ENCODE data around the gene TFAP2D.

Gene TFAP2D

GRCh38 chr6:50720623-50721022, 7.3 kb downstream of the TFAP2D start:
- DNase-seq (ENCODE audit: low spot score), result no peak

GRCh38 chr6:50721978-50722377, 8.7 kb downstream of the TFAP2D start:
- no peak for DNase-seq (ENCODE audit: low spot score)

- no peak for DNase-seq (ENCODE audit: low spot score)
These were observed 9.7 kb downstream of the TFAP2D start for GRCh38 chr6:50722829-50723554.

- no peak for DNase-seq (ENCODE audit: low spot score)
These were observed 11.2 kb downstream of the TFAP2D start for GRCh38 chr6:50724381-50725124.

GRCh38 chr6:50734488-50734887, 21.2 kb downstream of the TFAP2D start:
- DNase-seq (ENCODE audit: low spot score), result no peak

GRCh38 chr6:50742161-50742560, 28.8 kb downstream of the TFAP2D start:
- DNase-seq (ENCODE audit: low spot score), result no peak

- no peak for DNase-seq (ENCODE audit: low spot score)
These were observed 31.6 kb downstream of the TFAP2D start for GRCh38 chr6:50744976-50745375.

- no peak for DNase-seq (ENCODE audit: low spot score)
These were observed 49.5 kb downstream of the TFAP2D start for GRCh38 chr6:50762798-50763197.

- DNase-seq (ENCODE audit: low spot score), result no peak
These were observed 65.4 kb downstream of the TFAP2D start for GRCh38 chr6:50778696-50779095.

- DNase-seq (ENCODE audit: low spot score), result no peak
These were observed 67.1 kb downstream of the TFAP2D start for GRCh38 chr6:50780382-50780781.

- DNase-seq (ENCODE audit: low spot score), result no peak
These were observed 72.6 kb downstream of the TFAP2D start for GRCh38 chr6:50785921-50786320.

GRCh38 chr6:50791900-50792508, 78.7 kb downstream of the TFAP2D start:
- peak; percentile 66 for DNase-seq (ENCODE audit: low spot score)

GRCh38 chr6:50792771-50793170, 79.4 kb downstream of the TFAP2D start:
- no peak for DNase-seq (ENCODE audit: low spot score)

GRCh38 chr6:50795574-50795973, 82.2 kb downstream of the TFAP2D start:
- no peak for DNase-seq (ENCODE audit: low spot score)

GRCh38 chr6:50804283-50804682, 91.0 kb downstream of the TFAP2D start:
- DNase-seq (ENCODE audit: low spot score), result no peak

- no peak for DNase-seq (ENCODE audit: low spot score)
These were observed 93.7 kb downstream of the TFAP2D start for GRCh38 chr6:50807035-50807434.

- peak; percentile 41 for DNase-seq (ENCODE audit: low spot score)
These were observed 102.2 kb downstream of the TFAP2D start for GRCh38 chr6:50815436-50816114.

GRCh38 chr6:50816115-50816675, 102.9 kb downstream of the TFAP2D start:
- peak; percentile 71 for DNase-seq (ENCODE audit: low spot score)

- no peak for DNase-seq (ENCODE audit: low spot score)
These were observed 103.8 kb downstream of the TFAP2D start for GRCh38 chr6:50816947-50817645.

GRCh38 chr6:50817646-50817950, 104.3 kb downstream of the TFAP2D start:
- DNase-seq (ENCODE audit: low spot score), result no peak

GRCh38 chr6:50818020-50818419, 104.7 kb downstream of the TFAP2D start:
- DNase-seq (ENCODE audit: low spot score), result no peak

GRCh38 chr6:50818673-50819072, 105.3 kb downstream of the TFAP2D start, which contains the start of gene TFAP2B:
Gene TFAP2B (plus strand): TSS chr6:50818871. CDS start chr6:50818892, 21 bp downstream.
- no peak for DNase-seq (ENCODE audit: low spot score)
